Breast epithelium (tissue), 3 donors: ENCODE data around the gene SYMPK.

Experiments
- CTCF ChIP-seq, 3 donors: fragments of 450-650 bp; IDR thresholded peaks; one replicate each; pipeline ENCODE4 v1.5.1; 2016 to 2017; ENCODE audit warnings: antibody characterized with exemption in 3 of 3, mild to moderate bottlenecking in 3 of 3, moderate library complexity in 3 of 3
- POLR2A ChIP-seq: fragments of 450-650 bp; IDR thresholded peaks from one replicate; pipeline ENCODE4 v1.6.1; 2016; ENCODE audit warnings: antibody characterized with exemption, mild to moderate bottlenecking, moderate library complexity
- POLR2AphosphoS5 ChIP-seq, 3 donors: sonication (generic); formaldehyde crosslinking; IDR thresholded peaks; one replicate each; pipeline ENCODE4 v1.6.1; 2017; ENCODE audit warnings: antibody characterized with exemption in 3 of 3

GRCh38 chr19:45827459-45828093 lies 35.4 kb downstream of the SYMPK start:
- no peak for TF ChIP-seq CTCF (IDR thresholded peaks at IDR 0.05)
- no peak for TF ChIP-seq POLR2AphosphoS5 (IDR thresholded peaks at IDR 0.05)
- no peak for TF ChIP-seq POLR2A
